Measurements from ENCODE around the gene TERB1.

The TERB1 gene

DNA sequence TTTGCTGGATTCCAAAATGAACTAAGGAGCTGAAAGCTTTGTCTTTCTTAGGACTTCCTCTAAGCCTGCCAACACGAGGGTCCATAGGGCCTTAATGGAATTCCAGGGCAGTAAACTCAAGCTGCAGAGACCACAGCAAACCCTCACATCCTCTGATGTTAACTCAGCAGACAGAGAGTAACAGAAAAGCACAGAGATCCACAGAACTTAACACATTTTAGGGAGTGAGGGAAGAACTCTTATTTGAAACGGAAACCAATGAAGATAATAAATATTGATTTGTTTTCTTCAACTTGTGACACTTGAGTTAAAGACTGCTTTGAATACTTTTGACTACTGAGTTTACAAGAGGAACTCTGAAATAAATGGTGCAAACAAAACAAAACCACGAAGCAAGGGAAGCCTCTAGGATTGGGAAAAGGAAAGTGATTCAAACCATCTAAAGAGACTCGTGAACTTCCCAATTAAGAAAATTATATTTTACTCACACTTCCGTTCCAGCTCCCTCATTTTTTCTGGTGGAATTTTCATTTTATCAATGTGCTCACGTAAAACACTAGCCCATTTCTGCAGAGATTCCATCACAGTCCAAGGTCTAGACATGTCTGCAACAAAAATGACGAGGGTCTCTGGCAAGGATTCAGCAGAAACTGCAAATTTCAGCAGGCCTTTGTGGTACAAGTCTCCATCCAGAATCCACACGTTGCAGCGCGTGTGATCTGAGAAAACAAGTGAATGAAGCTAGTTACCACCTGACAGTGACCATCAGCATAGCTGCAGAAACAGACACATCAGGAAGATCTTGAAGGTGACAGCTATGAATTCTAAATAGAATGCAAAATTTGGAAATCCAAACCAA is 59.2 kb downstream of the TERB1 start:
- DNase-seq, result no peak

DNA sequence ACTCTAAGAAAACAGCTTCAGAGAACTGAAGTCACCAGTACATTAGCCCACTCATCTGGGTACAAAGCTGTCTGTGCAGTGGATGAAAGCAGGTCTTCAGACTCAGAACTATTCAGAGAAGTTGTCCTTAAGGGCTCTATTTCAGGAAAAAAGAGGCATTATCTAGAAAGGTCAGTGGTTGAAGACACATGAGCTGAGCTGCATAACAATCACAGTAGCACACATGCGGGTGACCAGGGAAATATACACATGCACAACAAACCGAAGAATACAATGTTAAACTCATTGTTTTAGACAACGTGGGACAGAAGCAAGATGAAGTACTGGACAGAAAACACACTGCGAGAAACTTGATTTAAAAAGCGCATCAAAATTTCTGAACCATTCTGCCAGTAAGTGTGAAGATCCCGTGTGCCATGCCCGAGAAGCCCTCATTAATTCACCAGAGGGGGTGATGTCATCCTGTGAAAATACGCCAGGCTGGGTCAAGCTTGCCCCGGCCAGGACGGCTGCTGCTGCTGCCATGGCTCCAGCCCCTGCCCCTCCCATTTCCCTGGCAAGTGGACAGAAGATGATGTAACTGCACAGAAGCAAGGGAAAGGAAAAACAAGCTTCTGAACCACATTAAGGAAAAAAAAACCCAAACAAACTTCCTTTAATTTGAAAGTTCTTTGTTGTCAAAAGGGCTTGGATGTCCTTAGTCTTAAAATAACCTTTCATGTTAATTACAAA is 60.0 kb downstream of the TERB1 start:
- no peak for DNase-seq

DNA sequence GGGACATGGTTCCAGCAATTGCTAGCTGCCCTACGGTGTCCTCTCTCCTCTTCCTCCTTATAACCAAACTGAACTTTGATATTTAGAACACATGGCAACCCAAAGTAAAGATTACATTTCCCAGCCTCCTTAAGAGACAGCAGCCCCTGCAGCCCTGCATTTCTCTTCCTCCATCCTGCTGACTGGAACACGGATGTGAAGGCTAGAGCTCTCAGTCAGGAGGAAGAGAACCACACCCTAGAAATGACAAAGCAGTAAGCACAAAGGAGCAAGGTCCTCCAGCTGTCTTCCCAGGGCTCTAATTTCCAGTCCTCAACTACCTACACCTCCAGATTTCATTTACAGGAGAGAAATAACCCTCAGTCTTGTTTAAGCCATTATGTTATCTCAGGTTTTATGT is 60.9 kb downstream of the TERB1 start:
- DNase-seq, result no peak

DNA sequence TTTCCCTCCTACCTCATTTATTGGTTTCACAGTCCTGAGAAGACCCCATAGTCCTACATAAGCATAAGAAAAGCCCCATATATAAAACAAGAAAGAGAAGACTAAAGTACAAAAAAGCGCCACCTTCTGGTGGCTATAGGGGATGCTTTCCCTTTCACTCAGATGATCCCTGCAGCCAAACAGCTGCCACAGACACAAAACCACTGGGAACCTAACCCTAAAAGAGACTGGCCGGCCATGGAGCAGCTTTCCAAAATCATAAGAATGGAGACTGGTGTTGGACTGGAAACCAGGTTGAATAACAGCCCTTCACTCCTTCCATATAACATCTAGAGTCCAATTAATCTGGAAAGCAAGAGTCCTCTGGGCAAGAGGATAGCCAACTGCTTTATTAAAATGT is 61.4 kb downstream of the TERB1 start:
- peak; percentile 31 for DNase-seq

DNA sequence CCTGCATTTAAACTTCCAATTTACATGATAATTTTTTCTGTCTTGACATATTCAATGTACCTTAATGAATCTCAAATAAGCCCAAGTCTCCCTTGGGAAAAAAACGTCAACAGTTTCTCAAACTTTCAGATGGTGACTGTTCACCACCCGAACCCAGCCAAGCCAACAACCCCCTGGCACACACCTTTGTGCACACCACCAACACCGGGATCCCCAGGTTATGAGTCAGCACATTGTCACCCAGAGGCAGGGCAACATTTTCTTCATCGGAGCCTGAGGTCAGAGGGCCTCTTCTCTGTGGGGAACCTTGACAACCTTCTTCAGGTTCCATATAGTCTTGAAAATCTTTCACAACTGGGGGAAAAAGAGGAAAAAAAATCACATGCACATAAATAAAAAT is 65.5 kb downstream of the TERB1 start:
- DNase-seq, result no peak

DNA sequence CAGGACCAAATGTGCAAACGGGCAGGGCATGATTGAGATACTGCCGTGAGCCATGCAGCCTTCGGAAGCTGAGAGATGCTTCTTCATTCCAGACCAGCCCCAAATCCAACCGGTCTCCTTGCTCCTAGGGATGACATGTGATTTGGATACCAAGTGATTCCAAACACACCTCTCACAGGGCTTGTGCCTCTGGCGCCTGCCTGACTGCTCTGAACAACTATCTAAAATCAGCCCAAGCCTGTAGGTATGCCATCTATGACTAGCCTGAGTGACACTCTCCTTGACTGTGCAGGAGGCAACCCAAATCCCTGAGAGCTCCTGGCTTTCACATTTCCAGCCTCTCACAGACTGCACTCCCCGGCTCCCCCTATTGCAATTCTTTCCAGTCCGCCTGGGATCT is 70.3 kb downstream of the TERB1 start:
- DNase-seq, result no peak

DNA sequence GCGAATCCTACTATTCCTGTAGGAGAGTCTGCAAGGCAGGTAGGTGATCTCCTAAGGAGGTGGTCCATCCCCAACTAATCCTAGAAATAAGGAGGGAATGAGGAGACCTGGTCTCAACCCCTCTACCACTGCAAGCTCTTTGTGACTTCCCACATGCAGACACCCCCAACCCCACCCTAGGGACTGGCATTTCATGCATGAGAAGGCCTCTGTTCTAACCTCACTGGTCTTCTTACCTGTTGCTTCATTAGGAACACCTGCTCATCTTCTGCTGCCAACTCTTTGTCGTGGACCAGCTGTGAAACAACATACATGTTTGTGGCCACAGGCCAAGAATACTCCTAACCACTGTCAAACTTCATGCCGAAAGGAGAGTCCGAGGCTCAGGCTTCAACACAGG is 72.6 kb downstream of the TERB1 start:
- DNase-seq, result no peak

DNA sequence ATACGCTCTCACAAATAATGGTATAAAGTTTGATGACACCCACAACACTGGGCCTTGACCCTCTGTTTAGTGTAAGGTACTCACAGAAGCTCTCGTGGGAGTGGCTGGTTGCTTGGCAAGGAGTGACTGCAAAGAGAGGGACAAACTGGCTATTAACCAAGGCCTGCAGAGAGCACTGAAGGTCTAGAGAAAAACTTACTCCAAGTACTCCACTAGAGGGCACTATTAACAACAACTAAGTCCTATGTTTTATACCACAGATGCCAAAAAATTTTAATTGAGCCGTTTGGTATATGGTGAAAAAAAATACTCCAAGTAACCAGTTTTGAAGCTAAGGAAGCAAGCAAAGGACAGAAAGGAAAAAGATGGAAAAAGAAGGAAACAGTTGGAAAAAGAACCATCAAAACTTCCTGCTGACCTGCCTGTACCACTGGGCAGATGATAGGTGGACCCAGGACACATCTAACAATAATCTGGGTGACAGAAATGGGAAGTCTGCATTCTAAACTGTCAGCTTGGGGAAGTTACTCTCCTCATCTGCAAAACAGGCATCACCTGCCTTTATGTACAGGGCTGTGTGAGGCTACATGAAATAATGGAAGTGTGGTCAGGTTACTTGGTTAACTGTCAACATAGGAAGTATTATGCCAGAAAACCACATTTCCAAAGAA is 73.1 kb downstream of the TERB1 start:
- DNase-seq, result no peak

DNA sequence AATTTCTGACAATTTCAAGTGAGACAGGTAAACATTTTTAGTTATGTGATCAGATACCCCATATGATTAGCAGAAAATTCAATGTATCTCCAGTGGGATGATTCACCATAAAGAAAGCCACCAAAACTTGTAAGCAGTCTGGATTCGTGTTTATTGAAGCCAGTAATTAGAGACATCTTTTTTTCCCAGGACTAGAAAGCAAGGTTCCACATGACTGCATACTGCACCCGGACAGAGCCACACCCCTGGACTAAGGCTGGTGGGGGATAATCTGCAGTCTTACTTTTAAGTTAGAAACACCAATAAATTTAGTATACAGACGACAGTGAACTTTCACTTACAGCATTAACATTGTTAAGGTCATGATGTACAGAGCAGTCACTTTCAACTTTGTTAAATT is 80.6 kb downstream of the TERB1 start:
- no peak for DNase-seq

DNA sequence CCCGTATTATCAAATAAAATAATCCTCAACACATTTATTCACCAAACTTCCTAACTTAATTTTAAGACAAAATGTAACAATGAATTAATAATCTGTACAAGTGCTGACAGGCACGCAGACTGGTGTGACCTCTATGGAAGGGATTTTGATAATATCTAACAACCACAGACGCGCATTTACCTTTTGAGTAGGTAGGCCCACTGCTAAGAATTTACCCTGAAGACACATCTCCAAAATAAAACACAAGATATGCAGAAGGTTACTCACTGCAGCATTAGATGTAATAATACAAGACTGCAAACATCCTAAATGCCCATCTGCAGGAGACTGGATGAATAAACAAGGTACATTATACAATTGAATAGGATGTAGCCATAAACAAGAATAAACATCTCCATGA is 82.1 kb downstream of the TERB1 start:
- no peak for DNase-seq

DNA sequence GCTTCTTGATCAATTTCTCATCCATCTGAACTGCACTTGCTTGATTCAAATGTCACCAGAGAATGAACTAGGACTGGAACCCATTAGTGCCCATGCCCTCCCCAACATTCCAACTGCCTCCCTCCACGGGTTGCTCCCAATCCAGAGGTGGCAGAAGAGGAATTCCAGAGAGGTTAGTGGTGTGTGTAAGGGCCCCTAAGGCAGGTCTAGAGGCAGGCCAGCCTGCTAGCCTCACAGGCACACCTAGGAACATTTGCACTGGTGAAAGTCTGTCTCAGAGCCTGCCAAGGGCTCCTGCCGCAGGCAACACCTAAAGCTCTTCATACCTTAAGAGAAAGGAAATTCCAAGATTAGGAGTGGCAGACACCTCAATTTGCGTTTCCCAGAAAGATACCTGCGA is 83.6 kb downstream of the TERB1 start:
- no peak for DNase-seq

DNA sequence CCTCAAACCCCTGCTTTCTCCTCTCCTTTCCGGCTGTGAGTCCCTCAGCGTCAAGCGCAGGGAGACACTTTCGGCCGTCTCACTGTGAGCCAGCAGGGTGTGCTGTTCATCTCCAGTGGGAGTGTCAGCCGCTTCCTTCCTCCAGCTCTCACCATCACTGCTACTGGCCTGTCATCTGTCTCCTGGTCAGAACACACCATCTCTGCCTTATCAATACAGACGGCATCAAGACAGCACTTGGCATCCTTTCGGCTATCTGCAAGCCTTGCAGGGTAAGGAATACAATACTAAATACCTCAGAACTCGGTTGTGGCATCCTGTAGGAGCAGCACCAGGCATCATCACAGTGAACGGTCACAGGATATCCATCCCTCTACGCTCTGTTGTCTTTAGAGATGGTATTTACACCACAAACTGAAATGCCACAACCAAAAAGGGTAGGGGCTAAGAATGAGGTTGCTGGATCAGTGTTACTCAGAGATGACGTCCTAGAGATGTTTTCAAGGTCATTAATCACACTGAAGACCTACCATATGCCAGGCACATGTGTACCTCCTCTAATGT is 84.2 kb downstream of the TERB1 start:
- DNase-seq, result peak; percentile 6

DNA sequence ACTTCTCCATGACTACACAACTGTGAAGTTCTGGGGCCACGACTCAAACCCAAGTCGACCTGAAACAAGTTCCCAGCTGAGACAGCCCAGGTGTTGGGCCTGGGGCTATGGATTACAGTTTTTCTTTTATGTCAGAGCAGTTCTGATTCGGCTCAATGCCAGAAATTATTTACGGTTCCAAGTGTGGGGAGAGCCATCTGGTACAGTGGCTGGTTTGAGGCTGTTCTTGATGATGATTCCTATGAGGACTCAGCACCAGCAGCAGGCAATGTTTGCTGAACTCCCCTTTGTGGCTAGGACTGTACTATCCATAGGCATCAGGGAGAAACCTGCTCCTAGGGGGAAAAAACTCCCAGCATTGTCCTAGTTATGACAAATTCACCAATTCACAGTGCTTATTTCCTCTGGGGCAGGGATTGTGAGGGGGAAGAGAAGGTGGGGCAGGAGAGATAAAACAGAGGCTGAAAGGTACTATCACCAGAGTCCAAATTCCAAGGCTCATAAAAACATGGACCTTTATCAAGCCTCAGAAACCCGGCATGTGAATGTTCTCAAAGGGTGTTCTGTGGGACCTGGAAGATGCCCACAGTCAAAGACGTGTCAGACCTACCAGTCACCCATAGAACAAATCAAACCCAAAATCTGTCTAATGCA is 86.6 kb downstream of the TERB1 start:
- no peak for DNase-seq

DNA sequence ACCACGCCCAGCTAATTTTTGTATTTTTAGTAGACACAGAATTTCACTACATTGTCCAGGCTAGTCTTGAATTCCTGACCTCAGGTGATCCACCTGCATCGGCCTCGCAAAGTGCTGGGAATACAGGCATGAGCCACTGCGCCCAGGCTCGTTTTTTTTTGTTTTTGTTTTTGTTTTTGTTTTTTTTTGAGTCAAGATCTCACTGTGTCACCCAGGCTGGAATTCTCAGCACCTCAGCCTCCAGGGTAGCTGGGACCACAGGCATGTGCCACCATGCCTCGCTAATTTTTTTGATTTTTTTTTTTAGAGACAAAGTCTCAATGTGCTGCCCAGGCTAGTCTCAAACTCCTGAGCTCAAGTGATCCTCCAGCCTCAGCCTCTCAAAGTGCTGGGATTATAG is 87.3 kb downstream of the TERB1 start:
- DNase-seq, result no peak

DNA sequence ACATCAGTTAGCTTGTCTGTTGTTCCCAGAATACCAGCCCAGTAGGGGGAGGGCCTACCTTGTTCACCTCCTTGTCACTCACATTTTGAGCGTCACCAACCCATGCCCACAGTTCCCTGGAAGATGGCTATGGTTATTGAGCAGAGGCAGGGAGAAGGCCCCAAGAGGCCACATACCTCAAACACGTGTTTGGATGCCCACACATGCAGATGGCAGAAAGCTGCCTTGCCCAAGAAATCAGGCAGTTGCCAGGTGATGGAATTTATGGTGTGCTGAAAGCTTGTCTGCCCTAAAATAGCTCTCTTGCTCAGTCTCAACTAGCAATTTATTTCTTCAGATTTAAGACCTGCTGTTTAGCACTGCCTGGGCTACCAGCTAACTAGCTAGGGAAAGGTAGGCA is 88.3 kb downstream of the TERB1 start:
- no peak for DNase-seq

DNA sequence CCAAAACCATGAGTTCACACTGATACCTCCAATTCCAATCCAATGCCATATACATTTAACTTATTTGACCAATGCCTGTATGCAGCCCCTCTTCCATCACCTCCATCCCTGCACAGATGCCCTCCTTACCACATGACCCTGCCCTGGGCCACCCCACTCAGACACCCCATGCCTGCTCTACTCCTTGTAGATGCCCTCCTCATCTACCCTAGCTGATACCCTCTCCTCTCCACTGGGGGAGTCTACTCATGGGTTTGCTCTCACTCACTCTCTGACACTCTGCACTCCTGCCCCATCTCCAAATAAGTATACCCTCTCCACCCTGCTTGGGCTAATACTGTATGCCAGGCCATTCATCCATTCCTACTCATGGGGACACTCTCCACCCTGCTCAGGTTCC is 88.9 kb downstream of the TERB1 start:
- DNase-seq, result no peak

DNA sequence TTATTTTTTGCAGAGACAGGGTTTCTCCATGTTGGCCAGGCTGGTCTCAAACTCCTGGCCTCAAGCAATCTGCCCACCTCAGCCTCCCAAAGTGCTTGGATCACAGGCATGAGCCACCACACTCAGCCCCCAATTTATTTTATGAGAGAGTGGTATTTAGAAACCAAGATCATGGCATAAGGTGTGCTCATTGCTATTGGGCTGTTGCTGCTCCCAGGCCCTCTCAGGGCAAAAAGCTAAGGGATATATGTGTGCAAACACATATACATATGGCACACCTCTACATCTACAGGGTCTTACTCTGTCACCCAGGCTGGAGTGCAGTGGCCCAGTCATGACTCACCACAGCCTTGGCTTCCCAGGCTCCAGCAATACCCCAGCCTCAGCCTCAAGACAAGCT is 89.8 kb downstream of the TERB1 start:
- DNase-seq, result no peak

DNA sequence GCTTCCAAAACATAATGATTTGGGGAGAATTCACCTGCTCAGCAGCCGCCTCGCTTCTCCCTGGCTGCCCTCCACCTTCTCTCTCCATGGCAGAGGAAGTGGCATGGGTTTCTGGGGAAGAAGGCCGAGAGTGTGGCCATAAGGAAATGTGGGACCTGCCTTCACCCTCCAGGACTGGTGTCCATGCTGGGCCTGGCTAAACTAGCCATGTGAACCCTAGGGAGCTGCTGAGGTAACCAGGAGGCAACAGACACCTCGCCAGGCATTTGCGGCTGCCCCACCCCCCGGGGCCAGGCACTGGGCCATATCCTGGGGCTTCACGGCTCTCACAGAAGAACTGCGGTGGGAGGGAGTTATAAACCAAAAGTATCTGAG is 94.9 kb downstream of the TERB1 start:
- DNase-seq, result no peak

DNA sequence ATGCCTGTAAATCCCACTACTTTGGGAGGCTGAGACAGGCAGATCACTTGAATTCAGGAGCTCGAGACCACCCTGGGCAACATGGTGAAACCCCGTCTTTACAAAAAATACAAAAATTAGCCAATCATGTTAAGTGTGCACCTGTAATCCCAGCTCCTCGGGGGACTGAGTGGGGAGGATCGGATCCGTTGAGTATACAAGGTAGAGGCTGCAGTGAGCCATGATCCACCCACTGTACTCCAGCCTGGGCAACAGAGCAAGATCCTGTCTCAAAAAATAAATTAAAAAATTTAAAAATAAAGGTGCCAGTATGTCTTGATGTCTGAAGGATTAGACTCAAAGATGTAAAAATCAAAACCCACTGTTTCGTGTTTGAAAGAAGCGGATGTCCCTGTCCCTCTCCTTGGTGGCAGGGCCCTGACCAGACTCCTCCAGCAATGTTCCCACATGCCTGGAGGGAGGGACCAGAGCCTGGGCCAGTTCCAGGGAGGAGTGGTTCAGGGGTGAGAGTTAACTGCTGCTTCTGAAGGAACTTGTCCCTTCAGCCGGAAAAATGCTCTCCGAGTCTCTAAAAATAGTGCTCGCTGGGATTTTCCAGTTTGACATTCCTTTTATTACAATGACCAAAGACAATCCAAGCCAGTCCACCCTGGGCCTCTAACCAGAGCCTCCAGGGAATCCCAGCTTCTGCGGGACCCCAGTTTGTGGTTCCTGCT is 95.4 kb downstream of the TERB1 start:
- no peak for DNase-seq

Measured in stimulated activated CD4-positive, alpha-beta T cell treated with anti-CD3 and anti-CD28 coated beads, Interleukin-4, amount 100 ng/mL, for 24 hours (primary cell).